CD4-positive, alpha-beta T cell treated with Interleukin-6 at 100 ng/mL for 8 hours (primary cell): Measurements from ENCODE around the gene FAM170B.

Source experiments
- DNase-seq: peaks from one replicate; pipeline ENCODE4 v3.0.0-alpha.2; 2020; ENCODE audit warnings: mixed read lengths, low spot score

Gene FAM170B

GRCh38 chr10:49120911-49121310 lies 12.9 kb downstream of the FAM170B start:
- no peak for DNase-seq

GRCh38 chr10:49119746-49120145 lies 14.1 kb downstream of the FAM170B start:
- DNase-seq: no peak

GRCh38 chr10:49118430-49119074 lies 15.3 kb downstream of the FAM170B start:
- no peak for DNase-seq

GRCh38 chr10:49117376-49118070 lies 16.3 kb downstream of the FAM170B start:
- DNase-seq: no peak

- DNase-seq: no peak
These were observed 17.1 kb downstream of the FAM170B start for GRCh38 chr10:49116509-49117375.

GRCh38 chr10:49115796-49116508 lies 17.9 kb downstream of the FAM170B start:
- DNase-seq: no peak

GRCh38 chr10:49115015-49115795 lies 18.6 kb downstream of the FAM170B start, which contains the start of gene VSTM4:
Gene VSTM4 (minus strand): TSS chr10:49115522. CDS start chr10:49115485, 37 bp downstream.
- no peak for DNase-seq

GRCh38 chr10:49114718-49115014 lies 19.2 kb downstream of the FAM170B start:
- no peak for DNase-seq

GRCh38 chr10:49113741-49114141 lies 20.1 kb downstream of the FAM170B start:
- no peak for DNase-seq

- DNase-seq: no peak
These were observed 21.0 kb downstream of the FAM170B start for GRCh38 chr10:49112851-49113250.

- DNase-seq: no peak
These were observed 21.7 kb downstream of the FAM170B start for GRCh38 chr10:49112098-49112497.

GRCh38 chr10:49111320-49111698 lies 22.5 kb downstream of the FAM170B start:
- no peak for DNase-seq

GRCh38 chr10:49110684-49111319 lies 23.0 kb downstream of the FAM170B start:
- DNase-seq: no peak

- no peak for DNase-seq
These were observed 24.0 kb downstream of the FAM170B start for GRCh38 chr10:49109669-49110340.

- no peak for DNase-seq
These were observed 25.2 kb downstream of the FAM170B start for GRCh38 chr10:49108656-49109055.

- DNase-seq: no peak
These were observed 25.9 kb downstream of the FAM170B start for GRCh38 chr10:49107887-49108267.

GRCh38 chr10:49107111-49107886 lies 26.5 kb downstream of the FAM170B start:
- no peak for DNase-seq

GRCh38 chr10:49106451-49106850 lies 27.4 kb downstream of the FAM170B start:
- no peak for DNase-seq

- DNase-seq: no peak
These were observed 28.7 kb downstream of the FAM170B start for GRCh38 chr10:49105076-49105475.

GRCh38 chr10:49104323-49104722 lies 29.5 kb downstream of the FAM170B start:
- DNase-seq: no peak
